ENCODE results near the gene TRPC4AP.

TRPC4AP gene

GRCh38 chr20:34986311-34987287 is 106.0 kb downstream of the TRPC4AP start:
- DNase-seq = no peak

GRCh38 chr20:34985461-34986310 is 106.9 kb downstream of the TRPC4AP start:
- DNase-seq = no peak

GRCh38 chr20:34984756-34985261 is 107.8 kb downstream of the TRPC4AP start:
- no peak for DNase-seq

- no peak for DNase-seq
Measured at GRCh38 chr20:34983995-34984735, 108.4 kb downstream of the TRPC4AP start.

GRCh38 chr20:34983089-34983820 is 109.4 kb downstream of the TRPC4AP start:
- DNase-seq = no peak

GRCh38 chr20:34982270-34983088 is 110.1 kb downstream of the TRPC4AP start:
- DNase-seq = no peak

- peak; percentile 93 for DNase-seq
Measured at GRCh38 chr20:34980543-34981233, 111.9 kb downstream of the TRPC4AP start.

- no peak for DNase-seq
Measured at GRCh38 chr20:34979366-34980153, 113.0 kb downstream of the TRPC4AP start.

GRCh38 chr20:34978092-34978744 is 114.4 kb downstream of the TRPC4AP start:
- no peak for DNase-seq

GRCh38 chr20:34977365-34978091 is 115.1 kb downstream of the TRPC4AP start:
- no peak for DNase-seq

- no peak for DNase-seq
Measured at GRCh38 chr20:34976286-34976685, 116.3 kb downstream of the TRPC4AP start.

- DNase-seq = no peak
Measured at GRCh38 chr20:34974246-34974645, 118.4 kb downstream of the TRPC4AP start.

GRCh38 chr20:34971561-34972235 is 120.9 kb downstream of the TRPC4AP start:
- no peak for DNase-seq

- no peak for DNase-seq
Measured at GRCh38 chr20:34970846-34971560, 121.6 kb downstream of the TRPC4AP start.

- DNase-seq = no peak
Measured at GRCh38 chr20:34970193-34970840, 122.3 kb downstream of the TRPC4AP start.

- DNase-seq = no peak
Measured at GRCh38 chr20:34968042-34968775, 124.4 kb downstream of the TRPC4AP start.

Measured in NCI-H524 treated with DMSO at 0.1 percent for 48 hours (cell line).